GM18505 (cell line): ENCODE data around the gene SPIRE1.
"Not testable (repeated sequence)": the region's sequence is repeated elsewhere in the genome, so short reads cannot be mapped to it uniquely, and the experiment has no call there.

Experiments used
- ATAC-seq: cut with Tn5 transposase; IDR thresholded peaks from one replicate; pipeline ENCODE4 v1.9.1; 2021; ENCODE audit not compliant: unreplicated experiment
- POLR2A ChIP-seq: IDR thresholded peaks from 4 replicates; pipeline ENCODE4 v1.6.1; 2011; ENCODE audit warnings: borderline replicate concordance; ENCODE audit not compliant: insufficient read depth, insufficient read length; ENCODE audit errors: extremely low read depth

The SPIRE1 gene

GRCh38 chr18:12637901-12638643 is 19.8 kb downstream of the SPIRE1 start:
- TF ChIP-seq POLR2A: no peak
- no peak for ATAC-seq

DNA sequence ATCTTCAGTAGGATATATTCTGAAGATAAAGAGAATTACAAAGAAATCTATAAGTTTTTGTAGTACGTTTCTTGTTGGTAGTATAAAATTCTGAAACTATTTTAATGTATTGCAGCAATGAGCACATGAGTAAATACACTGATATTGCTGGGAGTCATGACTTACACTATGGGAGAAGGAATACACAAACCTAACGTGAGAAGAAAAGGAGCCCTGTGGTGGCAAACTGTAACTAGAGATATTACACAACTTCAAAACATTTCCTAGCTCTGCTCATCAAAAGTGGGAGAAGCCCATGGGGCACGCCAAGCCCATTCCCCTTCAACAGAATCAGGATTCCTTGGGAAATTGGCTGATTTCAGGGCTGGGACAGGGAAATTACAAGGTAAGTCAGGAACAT is 20.5 kb downstream of the SPIRE1 start:
- ATAC-seq: no peak
- no peak for TF ChIP-seq POLR2A

GRCh38 chr18:12631831-12632477 is 26.0 kb downstream of the SPIRE1 start:
- no peak for ATAC-seq
- no peak for TF ChIP-seq POLR2A

DNA sequence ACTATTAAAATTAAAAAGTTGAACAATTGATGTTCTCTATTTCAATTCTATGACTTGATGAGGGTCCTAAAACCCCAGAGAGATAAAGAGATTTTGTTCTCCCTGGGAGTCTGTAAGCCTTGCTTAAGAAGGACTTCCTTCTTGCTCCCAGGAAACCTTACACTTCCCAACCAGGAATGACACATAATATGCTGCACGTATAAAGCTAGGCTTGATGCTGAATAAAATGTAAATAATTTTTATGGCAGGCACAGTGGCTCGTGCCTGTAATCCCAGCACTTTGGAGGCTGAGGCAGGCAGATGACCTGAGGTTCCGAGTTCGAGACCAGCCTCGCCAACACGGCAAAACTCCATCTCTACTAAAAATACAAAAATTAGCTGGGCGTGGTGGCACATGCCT is 27.8 kb downstream of the SPIRE1 start:
- no peak for ATAC-seq

DNA sequence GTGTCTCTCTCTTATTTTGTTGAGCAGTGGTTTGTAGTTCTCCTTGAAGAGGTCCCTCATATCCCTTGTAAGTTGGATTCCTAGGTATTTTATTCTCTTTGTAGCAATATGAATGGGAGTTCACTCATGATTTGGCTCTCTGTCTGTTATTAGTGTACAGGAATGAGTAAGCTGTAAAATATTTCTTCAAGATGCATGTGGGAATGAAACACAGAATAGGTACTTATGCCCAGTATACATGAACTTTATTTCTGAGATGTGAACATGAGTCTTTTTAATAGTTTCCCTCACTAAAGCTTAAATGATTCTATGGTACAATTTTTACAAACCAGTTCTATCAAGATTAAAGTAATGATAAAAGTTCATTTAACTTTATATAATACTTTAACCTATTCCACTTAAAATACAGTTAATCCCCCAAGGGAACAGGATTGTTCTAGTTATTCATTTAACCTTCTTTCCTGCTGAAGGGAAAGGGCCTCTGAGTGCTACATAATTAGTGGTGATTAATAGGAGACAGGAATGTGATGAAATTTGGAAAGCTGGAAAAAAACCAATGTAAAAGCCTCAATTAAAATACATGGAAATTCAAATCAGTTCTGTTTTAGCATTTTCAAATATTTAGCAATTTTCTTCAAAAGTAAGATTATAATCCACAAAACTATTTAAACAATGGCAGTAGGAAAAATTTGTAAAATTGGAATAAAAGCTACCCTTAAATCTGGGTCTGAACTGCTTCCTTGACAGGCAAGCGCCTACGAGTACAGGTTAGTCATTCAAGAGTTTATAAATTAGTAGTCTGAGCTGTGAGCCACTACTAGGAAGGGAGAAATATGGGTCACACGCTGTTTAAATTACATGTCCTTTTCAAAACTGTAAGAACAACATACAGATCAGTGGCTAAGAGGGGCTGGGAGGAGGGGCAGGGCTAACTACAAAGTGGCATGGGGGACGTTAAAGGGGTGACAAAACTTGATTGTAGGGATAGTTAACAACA is 28.9 kb downstream of the SPIRE1 start:
- no peak for TF ChIP-seq POLR2A
- no peak for ATAC-seq

More for the DNA sequence above, 27.8 kb downstream of the SPIRE1 start:
- TF ChIP-seq POLR2A: no peak

DNA sequence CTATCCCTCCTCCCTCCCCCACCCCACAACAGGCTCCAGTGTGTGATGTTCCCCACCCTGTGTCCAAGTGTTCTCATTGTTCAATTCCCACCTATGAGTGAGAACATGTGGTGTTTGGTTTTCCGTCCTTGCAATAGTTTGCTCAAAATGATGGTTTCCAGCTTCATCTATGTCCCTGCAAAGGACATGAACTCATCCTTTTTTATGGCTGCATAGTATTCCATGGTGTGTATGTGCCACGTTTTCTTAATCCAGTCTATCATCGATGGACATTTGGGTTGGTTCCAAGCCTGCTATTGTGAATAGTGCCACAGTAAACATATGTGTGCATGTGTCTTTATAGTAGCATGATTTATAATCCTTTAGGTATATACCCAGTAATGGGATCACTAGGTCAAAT is 30.7 kb downstream of the SPIRE1 start:
- not testable (repeated sequence) for ATAC-seq

GRCh38 chr18:12625241-12625640 is 32.7 kb downstream of the SPIRE1 start:
- no peak for TF ChIP-seq POLR2A
- ATAC-seq: no peak

GRCh38 chr18:12621742-12622306 is 36.1 kb downstream of the SPIRE1 start:
- ATAC-seq: no peak

DNA sequence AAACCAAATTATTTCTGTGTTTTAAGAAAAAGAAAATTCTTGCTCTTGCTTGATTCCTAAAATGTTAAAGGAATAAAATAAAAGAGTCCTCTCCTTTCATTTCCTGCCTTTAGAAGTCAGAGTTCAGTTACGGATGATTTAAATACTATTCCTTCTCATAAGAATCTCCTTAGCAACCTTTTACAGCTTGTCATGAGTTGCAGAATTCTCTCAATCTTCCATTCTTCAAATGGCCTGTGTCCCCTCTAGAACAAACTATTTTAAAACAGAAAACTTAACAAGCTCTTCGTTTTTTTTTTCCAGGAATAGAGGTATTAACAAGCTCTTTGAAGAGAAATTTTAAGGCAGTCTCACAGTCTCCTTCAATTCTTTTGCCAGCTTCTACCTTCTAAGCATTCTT is 42.2 kb downstream of the SPIRE1 start:
- ATAC-seq: no peak
- TF ChIP-seq POLR2A: no peak

More at GRCh38 chr18:12621742-12622306, 36.1 kb downstream of the SPIRE1 start:
- no peak for TF ChIP-seq POLR2A

DNA sequence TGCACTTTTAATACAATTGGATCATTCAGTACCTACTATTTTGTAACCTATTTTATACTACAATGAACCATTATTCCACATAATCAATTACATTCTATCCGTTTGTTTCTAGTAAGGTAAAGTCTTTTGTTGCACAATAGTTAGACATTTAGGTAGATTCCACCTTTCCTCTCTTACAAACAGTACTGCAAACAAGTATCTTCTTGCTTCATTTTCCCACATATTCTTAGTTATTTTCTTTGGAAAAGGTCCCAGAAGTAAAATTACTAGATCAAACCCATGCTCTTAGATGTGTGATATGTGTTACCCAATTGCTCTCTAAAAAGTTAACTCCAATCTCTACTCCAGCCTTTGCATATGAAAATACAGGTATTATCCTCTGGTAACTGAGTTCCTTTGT is 49.6 kb downstream of the SPIRE1 start:
- no peak for TF ChIP-seq POLR2A
- ATAC-seq: no peak

- no peak for ATAC-seq
Observed at GRCh38 chr18:12606592-12607315, 51.2 kb downstream of the SPIRE1 start.

GRCh38 chr18:12604445-12605007 is 53.4 kb downstream of the SPIRE1 start:
- ATAC-seq: no peak

More at GRCh38 chr18:12606592-12607315, 51.2 kb downstream of the SPIRE1 start:
- no peak for TF ChIP-seq POLR2A

DNA sequence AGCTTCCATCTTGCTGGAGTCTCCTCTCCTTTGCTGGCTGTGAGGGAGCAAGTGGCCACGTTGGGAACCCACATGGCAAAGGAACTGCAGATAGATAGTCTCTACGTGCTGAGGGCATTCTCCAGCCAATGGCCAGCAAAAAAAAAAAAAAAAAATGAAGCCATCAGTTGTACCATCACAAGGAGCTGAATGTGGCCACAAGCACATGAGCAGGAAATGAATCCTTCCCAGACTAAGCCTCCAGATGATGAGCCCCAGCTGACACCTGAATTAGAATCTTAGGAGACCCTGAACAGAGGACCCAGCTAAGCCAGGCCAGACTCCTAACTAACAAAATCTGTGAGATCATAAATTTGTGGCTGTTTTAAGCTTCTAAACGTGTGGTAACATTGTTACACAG is 57.9 kb downstream of the SPIRE1 start:
- ATAC-seq: no peak
- TF ChIP-seq POLR2A: no peak

More at GRCh38 chr18:12604445-12605007, 53.4 kb downstream of the SPIRE1 start:
- no peak for TF ChIP-seq POLR2A

GRCh38 chr18:12599543-12599942 is 58.4 kb downstream of the SPIRE1 start:
- ATAC-seq: no peak
- TF ChIP-seq POLR2A: no peak
